ENCODE measurements around the gene KIF17.

GRCh38 chr1:20720631-20721091, 2.9 kb upstream of the KIF17 start:
- TF ChIP-seq CTCF (IDR thresholded peaks at IDR 0.05) (no peak), POLR2A (IDR thresholded peaks at IDR 0.05) (no peak)

Measured in Peyer's patch (tissue), 4 donors.